Measurements from ENCODE around the gene GALNS.
"Not testable (repeated sequence)": the region's sequence is repeated elsewhere in the genome, so short reads cannot be mapped to it uniquely, and the experiment has no call there.

Gene GALNS

DNA sequence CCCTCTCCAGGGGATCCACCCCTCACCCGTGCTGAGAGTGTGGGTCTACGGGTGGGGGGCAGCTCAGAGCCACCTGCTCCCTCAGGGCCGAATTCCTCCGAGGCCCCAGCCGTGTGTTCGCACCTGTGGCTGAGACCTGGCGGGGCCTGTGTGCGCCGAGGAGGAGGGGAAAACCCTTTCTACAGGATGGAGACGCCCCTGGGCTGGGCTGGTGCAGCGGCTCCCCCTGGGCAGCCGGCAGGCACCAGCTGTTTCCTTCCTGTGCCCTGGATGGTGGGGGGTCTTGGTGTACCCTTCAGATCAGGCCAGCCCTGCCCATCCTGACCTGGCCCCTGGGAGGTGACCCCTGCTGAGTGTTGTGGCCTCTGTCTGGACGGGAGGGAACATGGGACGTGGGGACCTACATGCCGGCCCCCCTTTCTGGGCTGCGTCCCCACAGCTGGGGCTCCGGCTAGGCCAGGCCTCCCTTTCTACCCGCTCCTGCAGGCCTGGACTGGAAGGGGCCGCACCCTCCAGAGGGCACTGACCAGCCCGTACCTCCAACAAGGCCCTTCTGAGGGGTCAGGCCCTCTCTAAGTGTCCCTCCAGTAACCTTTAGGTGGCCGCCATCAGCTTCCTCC lies 38.0 kb upstream of the GALNS start:
- no peak overlapping the region for H2AFZ ChIP-seq
- H3K9me3 ChIP-seq (ENCODE audit: control insufficient read depth, low read length) = no peaks in the 10 kb centered on the region
- no peak overlapping the region for H3K9ac ChIP-seq
- H3K4me1 ChIP-seq = no peaks in the 10 kb centered on the region
- TF ChIP-seq CTCF (IDR thresholded peaks at IDR 0.05) = no peak
- H3K4me3 ChIP-seq (ENCODE audit: low read depth, low read length) = no peak overlapping the region
- no peaks in the 10 kb centered on the region for H3K27me3 ChIP-seq (ENCODE audit: control insufficient read depth, insufficient read depth, low read length)
- no peak overlapping the region for H3K4me2 ChIP-seq (ENCODE audit: low read length)
- H3K27ac ChIP-seq = no peak overlapping the region
- no peaks in the 10 kb centered on the region for H3K36me3 ChIP-seq (ENCODE audit: control insufficient read depth, insufficient read depth, low read length)
- H3K79me2 ChIP-seq = no peaks in the 10 kb centered on the region

DNA sequence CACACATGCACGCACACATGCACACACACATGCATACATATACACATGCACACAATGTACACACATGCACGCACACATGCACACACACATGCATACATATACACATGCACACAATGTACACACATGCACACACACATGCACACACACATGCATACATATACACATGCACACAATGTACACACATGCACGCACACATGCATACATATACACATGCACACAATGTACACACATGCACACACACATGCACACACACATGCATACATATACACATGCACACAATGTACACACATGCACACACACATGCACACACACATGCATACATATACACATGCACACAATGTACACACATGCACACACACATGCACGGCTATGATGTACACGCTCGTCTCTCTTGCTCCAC lies 37.5 kb upstream of the GALNS start:
- not testable (repeated sequence) for H2AFZ ChIP-seq; H3K79me2 ChIP-seq; H3K9me3 ChIP-seq (ENCODE audit: control insufficient read depth, low read length); H3K4me1 ChIP-seq; H3K4me2 ChIP-seq (ENCODE audit: low read length); H3K36me3 ChIP-seq (ENCODE audit: control insufficient read depth, insufficient read depth, low read length); H3K27me3 ChIP-seq (ENCODE audit: control insufficient read depth, insufficient read depth, low read length); H3K9ac ChIP-seq; H3K27ac ChIP-seq; H3K4me3 ChIP-seq (ENCODE audit: low read depth, low read length)

DNA sequence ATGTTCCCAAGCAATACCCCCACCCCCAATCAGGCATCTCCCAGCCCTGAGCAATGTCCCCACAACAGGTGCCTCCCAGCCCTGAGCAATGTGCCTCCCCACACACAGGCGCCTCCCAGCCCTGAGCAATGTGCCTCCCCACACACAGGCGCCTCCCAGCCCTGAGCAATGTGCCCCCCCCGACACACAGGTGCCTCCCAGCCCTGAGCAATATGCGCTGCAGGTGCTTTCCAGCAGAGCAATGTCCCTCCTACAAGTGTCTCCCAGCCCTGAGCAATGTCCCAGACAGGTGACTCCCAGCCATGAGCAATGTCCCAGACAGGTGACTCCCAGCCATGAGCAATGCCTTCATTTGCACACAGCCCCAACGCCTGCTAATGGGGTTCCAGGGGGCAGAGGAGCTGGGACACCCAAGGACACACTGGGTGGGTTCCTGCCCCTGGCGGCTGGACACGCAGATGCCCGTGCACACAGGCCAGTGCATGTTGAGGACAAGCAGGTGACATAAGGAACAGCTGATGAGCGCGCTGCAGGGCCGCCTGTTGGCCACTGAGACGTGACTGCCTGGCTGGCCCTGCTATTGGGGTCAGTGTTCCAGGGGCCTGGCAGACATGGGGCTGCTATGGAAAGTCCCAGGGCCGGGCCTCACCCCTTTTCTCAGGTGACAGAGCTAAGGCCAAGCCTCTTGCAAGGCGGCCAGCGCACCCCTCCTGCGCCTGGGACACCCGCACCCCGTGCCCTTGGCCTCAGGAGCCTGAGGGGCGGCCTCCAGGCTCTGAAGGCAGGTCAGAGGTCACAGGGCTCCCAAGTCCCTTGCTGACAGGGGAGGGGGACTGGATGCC lies 36.6 kb upstream of the GALNS start:
- no peak for TF ChIP-seq CTCF (IDR thresholded peaks at IDR 0.05)
- H3K4me1 ChIP-seq = no peaks in the 10 kb centered on the region
- H3K4me2 ChIP-seq (ENCODE audit: low read length) = no peak overlapping the region
- H3K79me2 ChIP-seq = no peaks in the 10 kb centered on the region
- H2AFZ ChIP-seq = no peak overlapping the region
- H3K9me3 ChIP-seq (ENCODE audit: control insufficient read depth, low read length) = no peaks in the 10 kb centered on the region
- H3K4me3 ChIP-seq (ENCODE audit: low read depth, low read length) = no peak overlapping the region
- H3K36me3 ChIP-seq (ENCODE audit: control insufficient read depth, insufficient read depth, low read length) = no peaks in the 10 kb centered on the region
- no peaks in the 10 kb centered on the region for H3K27me3 ChIP-seq (ENCODE audit: control insufficient read depth, insufficient read depth, low read length)
- no peak overlapping the region for H3K27ac ChIP-seq
- H3K9ac ChIP-seq = no peak overlapping the region

DNA sequence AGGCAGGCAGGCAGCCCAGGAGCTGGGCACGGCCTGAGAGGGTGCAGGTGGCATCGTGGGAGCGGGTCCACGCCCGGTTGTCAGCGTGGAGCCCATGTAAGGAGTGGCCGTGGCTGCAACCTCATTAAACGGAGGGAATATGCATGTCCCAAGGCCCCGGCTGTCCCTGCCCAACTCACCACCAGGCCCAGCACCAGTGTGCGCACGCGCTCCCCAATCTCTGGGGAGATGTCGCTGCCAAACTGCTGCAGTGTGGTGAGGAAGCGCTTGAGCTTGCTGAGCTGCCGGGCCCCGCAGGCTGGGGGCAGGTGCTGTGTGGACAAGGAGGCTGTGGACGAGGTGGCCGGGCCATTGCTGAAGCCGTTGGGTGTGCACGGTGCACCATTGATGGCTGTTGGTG lies 35.3 kb upstream of the GALNS start:
- TF ChIP-seq CTCF (IDR thresholded peaks at IDR 0.05) = no peak
- H3K9me3 ChIP-seq (ENCODE audit: control insufficient read depth, low read length) = no peaks in the 10 kb centered on the region

DNA sequence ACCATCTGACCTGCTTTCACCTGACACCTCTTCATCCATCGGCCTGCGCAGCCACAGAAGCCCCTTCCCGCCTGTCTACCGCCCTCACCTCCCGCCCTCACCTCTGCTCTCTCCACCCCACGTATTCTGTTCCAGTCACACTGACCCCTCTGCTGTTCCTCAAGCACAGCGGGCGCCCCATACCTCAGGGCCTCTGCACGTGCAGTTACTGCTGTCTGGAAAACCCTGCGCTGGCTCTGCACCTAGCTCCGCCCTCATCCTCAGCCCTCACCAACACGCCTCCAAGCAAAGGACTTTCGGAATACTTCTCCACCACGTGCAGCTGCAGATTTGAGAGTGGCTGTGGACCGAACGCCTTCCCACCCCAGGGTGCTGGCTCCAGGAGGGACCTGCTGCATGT lies 34.3 kb upstream of the GALNS start:
- no peaks in the 10 kb centered on the region for H3K36me3 ChIP-seq (ENCODE audit: control insufficient read depth, insufficient read depth, low read length)
- TF ChIP-seq CTCF (IDR thresholded peaks at IDR 0.05) = no peak

More for the DNA sequence above, 35.3 kb upstream of the GALNS start:
- H3K79me2 ChIP-seq = no peaks in the 10 kb centered on the region
- no peaks in the 10 kb centered on the region for H3K4me1 ChIP-seq
- no peaks in the 10 kb centered on the region for H3K27me3 ChIP-seq (ENCODE audit: control insufficient read depth, insufficient read depth, low read length)
- H3K36me3 ChIP-seq (ENCODE audit: control insufficient read depth, insufficient read depth, low read length) = no peaks in the 10 kb centered on the region
- H2AFZ ChIP-seq = no peak overlapping the region
- H3K27ac ChIP-seq = no peak overlapping the region
- H3K9ac ChIP-seq = no peak overlapping the region
- H3K4me2 ChIP-seq (ENCODE audit: low read length) = no peak overlapping the region
- H3K4me3 ChIP-seq (ENCODE audit: low read depth, low read length) = no peak overlapping the region

DNA sequence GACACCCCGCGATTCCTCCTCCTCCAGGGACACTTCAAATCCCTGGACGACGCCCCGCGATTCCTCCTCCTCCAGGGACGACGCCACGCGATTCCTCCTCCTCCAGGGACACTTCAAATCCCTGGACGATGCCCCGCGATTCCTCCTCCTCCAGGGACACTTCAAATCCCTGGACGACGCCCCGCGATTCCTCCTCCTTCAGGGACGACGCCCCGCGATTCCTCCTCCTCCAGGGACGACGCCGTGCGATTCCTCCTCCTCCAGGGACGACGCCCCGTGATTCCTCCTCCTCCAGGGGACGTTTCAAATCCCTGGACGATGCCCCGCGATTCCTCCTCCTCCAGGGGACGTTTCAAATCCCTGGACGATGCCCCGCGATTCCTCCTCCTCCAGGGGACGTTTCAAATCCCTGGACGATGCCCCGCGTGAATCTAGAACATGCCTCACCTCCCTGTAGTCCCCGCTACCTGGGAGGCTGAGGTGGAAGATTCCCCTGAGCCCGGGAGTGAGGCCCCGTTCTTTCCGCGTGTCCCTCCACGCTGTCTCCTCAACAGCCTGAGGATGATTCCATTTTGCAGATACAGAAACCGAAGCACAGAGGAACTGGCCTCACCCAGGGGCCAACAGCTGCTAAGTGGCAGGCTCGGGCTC lies 33.1 kb upstream of the GALNS start:
- not testable (repeated sequence) for H3K9ac ChIP-seq; H3K27ac ChIP-seq; H3K4me2 ChIP-seq (ENCODE audit: low read length); H3K79me2 ChIP-seq; H3K36me3 ChIP-seq (ENCODE audit: control insufficient read depth, insufficient read depth, low read length); H3K9me3 ChIP-seq (ENCODE audit: control insufficient read depth, low read length); H3K4me1 ChIP-seq; H2AFZ ChIP-seq; H3K27me3 ChIP-seq (ENCODE audit: control insufficient read depth, insufficient read depth, low read length); H3K4me3 ChIP-seq (ENCODE audit: low read depth, low read length)

More for the DNA sequence above, 34.3 kb upstream of the GALNS start:
- Histone ChIP-seq H3K27me3 (ENCODE audit: control insufficient read depth, insufficient read depth, low read length) (no peaks in the 10 kb centered on the region), H3K4me1 (no peaks in the 10 kb centered on the region), H3K4me3 (ENCODE audit: low read depth, low read length) (no peak overlapping the region), H3K9ac (no peak overlapping the region), H3K79me2 (no peaks in the 10 kb centered on the region), H2AFZ (no peak overlapping the region), H3K27ac (no peak overlapping the region), H3K4me2 (ENCODE audit: low read length) (no peak overlapping the region), H3K9me3 (ENCODE audit: control insufficient read depth, low read length) (no peaks in the 10 kb centered on the region)

Measured in parathyroid adenoma (tissue), 2 donors.